Thyroid gland (tissue), 4 donors: Measurements from ENCODE around the gene RASSF6.

Experiments used
- CTCF ChIP-seq, 6 experiments: fragments of 200-600 bp in 3 of 6; fragments of 450-650 bp in 3 of 6; sonication (generic) in 3 of 6; IDR thresholded peaks; one replicate each; pipeline ENCODE4 v1.5.1; 2016 to 2019; ENCODE audit warnings: antibody characterized with exemption in 6 of 6, mild to moderate bottlenecking in 2 of 6, inconsistent platforms in 1 of 6, moderate library complexity in 1 of 6
- POLR2A ChIP-seq, 2 donors: fragments of 450-650 bp; IDR thresholded peaks; one replicate each; pipeline ENCODE4 v1.6.1; 2017; ENCODE audit warnings: antibody characterized with exemption in 2 of 2, mild to moderate bottlenecking in 2 of 2, moderate library complexity in 1 of 2

- TF ChIP-seq CTCF (IDR thresholded peaks at IDR 0.05) (no peak), POLR2A (IDR thresholded peaks at IDR 0.05) (no peak)
Observed at GRCh38 chr4:73617256-73617655, 3.0 kb downstream of the RASSF6 start.
